ENCODE results near the gene IL22RA2.

The IL22RA2 gene

GRCh38 chr6:137197684-137198645 is 24.5 kb upstream of the IL22RA2 start:
- no peak for DNase-seq (ENCODE audit: low spot score)

DNA sequence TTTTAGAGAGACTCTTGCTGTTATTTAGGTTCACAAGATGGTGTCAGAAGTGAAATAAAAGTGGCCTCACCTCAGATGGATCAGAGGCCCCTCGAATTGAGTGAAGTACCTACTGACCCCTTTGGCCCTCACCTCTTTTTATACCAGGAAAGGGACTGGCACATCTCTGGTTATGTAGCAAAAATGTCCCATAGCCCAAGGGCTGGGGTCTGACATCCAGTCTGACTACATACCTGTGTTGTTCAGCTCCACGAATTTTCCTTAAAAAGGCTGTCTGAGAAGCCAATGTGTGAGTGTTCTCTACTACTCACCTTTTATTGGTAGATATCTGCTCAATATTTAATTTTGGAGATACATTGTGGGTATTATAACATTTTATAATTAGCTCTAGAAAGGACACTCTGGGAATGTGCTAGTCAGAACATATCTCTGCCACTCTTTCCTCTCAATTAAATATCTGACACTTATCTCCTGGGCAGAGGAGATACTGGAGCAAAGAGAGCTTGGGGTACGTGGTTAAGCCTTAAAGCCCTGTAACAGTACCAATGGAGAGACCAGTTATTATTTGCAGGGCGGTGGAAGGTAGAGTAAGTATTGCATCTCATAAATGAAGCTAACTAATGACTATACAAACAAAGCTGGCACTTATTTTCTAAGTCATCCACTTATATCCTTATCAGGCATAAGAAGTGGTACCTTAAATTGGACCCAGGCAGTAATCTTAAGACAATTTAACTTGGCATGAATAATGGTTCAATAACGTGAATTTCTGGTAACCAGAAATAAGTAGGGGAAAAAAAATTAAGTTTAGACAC is 20.0 kb upstream of the IL22RA2 start:
- no peak for DNase-seq (ENCODE audit: low spot score)

DNA sequence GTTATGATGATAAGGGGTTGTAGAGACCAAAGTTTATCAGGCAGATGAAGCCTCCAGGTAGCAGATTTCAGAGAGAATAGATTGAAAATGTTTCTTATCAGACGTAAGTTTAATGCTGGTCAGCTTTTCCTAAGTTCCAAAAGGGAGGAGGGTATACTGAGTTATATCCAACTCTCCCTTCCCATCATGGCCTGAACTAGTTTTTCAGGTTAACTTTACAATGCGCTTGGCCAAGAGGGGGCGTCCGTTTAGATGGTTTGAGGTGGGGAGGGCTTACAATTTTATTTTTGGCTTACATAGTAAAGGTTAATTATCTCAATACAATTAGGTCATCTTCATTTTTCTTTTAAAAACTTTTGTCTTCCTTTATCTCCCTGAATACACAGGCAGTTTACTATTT is 19.4 kb upstream of the IL22RA2 start:
- no peak for DNase-seq (ENCODE audit: low spot score)

GRCh38 chr6:137191670-137192069 is 18.2 kb upstream of the IL22RA2 start:
- DNase-seq (ENCODE audit: low spot score), result no peak

DNA sequence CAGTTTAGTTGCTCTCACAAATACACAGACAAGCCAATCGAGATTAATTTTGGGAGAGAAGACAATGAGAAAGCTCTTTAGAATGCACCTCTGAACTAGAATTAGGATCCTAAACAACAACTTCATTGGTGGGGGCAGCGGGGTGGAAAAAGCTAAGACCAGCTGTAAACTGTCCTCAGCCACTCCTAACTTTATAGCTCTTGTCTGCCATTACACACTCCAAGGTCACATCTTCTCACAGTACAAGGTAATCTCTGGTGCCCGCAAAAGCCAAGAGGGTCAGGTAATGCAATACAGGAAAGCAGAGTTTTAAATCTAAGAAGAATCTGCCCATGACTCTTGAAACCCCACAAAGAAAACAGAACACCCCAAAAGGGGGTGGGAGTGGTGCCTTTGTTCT is 17.8 kb upstream of the IL22RA2 start:
- no peak for DNase-seq (ENCODE audit: low spot score)

DNA sequence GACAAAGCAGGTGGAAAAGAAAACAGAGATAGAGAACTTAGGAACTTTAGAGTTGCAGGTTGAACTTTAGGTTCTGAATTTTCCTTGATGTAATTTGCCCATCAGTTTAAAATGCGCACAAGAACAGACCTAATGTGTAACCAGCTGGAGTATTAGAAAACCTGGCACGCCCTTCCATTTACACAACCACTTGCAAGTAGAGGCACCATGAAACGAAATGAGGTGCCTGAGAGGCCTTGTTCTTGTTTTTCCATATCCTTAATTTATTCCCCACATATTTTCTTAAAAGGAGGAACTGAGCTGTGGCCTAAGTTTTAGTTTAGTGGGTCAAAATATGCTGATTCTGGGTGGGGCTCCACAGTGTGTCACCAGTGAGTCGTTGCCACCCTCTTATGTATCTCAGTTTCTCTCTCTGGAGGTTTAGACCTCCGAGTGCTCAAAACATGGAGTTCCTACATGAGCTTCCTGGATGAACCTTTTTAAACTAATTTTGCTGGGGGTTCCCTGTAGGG is 17.2 kb upstream of the IL22RA2 start:
- no peak for DNase-seq (ENCODE audit: low spot score)

GRCh38 chr6:137188855-137189254 is 15.4 kb upstream of the IL22RA2 start:
- no peak for DNase-seq (ENCODE audit: low spot score)

- no peak for DNase-seq (ENCODE audit: low spot score)
Observed at GRCh38 chr6:137185290-137185689, 11.8 kb upstream of the IL22RA2 start.

DNA sequence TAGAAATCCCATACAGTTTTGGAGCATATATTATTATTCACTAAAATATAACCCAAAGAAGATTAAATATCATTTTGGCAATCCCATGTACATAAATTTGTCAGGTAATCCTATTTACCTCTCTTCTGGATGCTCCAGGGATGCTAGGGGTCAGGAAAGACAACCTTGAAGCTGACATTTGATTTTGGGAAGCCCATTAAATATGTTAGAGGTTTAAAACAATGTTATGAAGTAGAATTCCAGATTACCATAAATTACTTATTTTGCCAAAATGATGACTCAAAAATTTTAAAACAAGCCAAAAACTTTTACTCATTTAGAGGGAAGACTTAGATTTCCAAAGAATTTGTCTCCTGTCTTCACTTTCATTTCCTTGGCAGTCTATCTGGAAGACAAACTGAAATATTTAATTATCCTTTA is 9.2 kb upstream of the IL22RA2 start:
- DNase-seq (ENCODE audit: low spot score), result no peak

DNA sequence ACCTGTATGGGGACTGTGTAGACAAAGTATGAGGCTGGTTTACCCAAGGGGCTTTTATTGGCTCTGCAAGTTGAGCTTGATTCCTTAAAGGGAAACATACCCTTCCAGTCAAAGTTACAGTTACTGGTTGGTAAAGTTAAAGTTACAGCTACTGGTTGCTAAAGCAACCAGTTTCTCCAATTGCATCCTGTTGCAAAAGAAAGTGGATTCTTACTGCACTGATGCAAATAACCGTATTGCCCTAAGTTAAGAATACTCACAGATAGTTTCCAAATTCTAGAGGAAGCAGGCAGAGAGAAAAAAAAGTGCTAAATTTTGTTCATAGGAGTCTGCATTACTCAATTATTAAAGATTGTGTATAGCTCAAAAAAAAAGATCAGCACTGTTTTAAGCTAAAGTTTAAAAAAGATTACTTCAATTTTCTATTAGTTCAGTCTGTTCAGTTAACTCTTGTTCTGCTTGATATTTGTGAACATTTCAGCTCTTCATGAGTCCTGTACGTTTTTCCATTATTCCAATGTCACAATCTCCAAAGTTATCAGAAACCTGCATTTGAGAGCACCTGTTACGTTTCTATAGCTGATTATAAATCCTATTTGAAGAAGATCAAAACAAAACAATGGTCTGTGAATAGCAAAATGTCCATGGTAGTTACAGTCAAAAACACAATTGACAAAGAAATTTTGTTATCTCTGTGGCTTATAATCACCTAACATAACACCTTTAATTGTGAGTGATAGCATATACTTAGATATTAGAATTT is 8.6 kb upstream of the IL22RA2 start:
- DNase-seq (ENCODE audit: low spot score), result no peak

DNA sequence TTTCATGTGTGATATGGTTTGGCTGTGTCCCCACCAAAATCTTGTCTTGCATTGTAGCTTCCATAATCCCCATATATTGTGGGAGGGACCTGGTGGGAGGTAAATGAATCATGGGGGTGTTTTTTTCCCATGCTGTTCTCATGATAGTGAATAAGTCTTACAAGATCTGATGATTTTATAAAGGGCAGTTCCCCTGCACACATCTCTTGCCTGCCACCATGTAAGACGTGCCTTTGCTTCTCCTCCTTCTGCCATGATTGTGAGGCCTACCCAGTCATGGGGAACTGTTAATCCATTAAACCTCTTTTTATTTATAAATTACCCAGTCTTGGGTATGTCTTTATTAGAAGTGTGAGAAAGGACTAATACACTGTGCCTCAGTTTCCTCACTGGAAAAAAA is 4.2 kb upstream of the IL22RA2 start:
- DNase-seq (ENCODE audit: low spot score), result no peak

DNA sequence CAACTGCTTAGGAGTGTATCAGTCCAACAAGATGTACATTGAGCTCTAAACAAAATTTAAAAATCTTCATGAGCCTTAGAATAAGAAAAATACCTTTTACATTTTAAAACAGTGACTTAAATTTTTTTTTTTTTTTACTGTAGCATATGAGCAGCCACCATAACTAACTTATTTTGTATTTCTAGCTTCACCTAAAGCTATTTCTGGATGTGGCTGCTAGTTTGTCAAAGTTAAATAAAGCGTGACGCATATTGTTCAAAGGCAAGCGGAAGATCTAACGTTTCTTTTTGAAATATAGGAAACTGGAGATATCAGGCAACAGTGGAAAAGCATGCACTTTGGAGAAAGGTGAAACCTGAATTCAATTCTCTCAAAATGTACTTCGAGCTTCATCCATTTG is 3.3 kb upstream of the IL22RA2 start:
- no peak for DNase-seq (ENCODE audit: low spot score)

DNA sequence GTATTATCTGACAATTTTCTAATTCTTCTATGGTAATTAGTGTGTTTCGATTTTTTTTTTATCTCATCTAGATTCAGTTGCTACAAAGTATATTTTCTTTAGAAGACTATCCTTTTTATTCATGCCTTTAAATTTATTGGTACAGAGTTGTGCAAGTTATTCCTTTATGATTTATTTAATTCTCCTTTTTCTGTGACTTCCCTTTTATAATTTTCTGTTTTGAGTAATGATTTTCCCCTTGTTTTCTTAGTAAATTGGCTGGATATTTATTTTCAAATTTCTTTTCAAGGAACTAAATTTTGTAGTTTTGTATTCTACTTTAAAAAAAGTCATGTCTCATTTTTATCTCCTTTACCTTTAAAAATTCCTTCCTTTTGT is 2.4 kb upstream of the IL22RA2 start:
- no peak for DNase-seq (ENCODE audit: low spot score)

DNA sequence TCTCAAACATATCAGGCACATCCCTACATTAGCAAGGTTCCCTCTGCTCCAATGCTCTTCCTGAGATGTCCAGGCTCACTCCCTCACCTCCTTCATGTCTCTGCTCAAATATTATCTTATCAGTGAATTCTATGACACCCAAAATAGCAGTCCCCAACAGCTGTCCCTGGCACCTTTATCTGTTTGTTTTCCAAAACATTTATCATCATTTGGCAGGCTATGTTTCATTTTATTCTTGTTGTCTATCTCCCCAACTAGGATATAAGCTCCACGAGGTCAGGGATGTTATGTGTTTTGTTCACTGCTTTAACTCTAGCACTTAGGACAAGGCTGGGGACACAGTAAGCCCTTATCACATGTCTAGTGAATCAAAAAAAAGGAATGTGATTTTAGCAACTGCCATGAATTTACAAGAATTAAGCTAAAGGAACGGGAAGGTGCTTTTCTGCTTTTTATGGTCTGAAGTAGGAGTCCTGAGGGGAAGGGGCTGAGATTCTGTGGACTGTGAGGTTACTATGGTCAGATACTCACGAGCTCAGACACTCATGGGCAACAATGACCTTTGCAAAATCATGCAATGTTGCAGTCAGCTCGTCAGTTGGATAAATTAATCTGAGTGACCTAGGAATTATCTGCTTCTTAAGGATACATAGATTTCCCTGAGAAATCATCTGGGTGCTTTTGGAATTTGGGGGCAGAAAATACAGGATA is 1.9 kb upstream of the IL22RA2 start:
- DNase-seq (ENCODE audit: low spot score), result no peak

- no peak for DNase-seq (ENCODE audit: low spot score)
Observed at GRCh38 chr6:137172734-137173431, 561 bp downstream of the IL22RA2 start.

DNA sequence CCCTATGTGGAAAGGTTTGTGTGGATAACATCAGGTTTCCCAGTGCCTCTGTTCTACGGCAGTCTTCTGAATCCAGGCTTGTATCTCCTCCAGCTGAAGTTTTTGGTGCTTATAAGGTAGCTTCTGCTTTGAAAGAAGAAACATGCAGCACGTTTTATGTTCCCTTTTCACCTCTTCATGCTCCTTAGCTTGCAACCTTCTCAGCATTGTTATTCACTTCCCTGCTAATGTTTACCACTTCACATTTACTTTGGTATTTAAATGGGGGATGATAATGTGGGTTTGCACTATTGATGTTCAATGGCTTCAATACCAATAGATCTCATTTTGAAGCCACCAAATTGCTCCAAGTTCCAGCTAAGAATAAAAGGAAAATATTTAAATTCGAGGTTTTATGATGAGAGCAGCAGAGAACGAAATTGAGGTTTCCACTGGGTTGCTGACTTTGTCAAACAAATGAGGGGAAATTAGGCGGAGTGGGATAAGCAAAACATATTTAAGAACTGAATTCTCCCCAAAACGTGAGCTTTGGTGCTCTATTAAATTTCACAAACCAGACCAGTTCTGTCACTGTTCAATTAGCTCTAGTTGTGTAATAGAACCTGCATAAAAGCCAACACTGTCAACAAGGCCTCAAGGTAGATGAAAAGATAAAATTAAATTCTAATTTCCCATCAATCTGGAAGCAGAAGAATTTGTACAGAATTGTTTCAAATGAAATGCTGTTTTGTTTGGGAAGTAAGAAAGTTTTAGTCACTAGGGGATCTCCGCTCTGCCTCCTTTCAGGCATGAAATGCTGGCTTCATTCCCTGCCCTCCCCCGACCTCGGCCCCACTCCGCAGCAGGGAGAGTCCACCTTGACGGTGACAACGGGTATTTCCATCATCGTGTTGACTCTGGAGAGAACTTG is 1.4 kb downstream of the IL22RA2 start:
- DNase-seq (ENCODE audit: low spot score), result no peak

DNA sequence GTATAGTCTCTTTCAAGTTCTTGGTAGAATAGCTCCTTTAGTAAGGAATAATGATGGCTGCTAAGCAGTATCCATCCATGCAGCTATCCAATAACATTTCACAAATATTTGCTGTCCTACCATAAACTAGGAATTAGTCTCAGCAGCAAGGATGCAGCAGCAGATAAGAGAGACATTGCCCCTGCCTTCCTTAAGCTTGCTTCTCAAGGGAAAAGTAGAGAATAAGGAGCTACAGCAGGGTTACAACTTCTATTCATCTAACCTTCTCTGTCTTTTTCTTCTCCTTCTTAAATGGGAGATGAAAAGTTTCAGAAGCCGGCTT is 2.4 kb downstream of the IL22RA2 start:
- DNase-seq (ENCODE audit: low spot score), result no peak

- DNase-seq (ENCODE audit: low spot score), result no peak
Observed at GRCh38 chr6:137170266-137171052, 3.0 kb downstream of the IL22RA2 start.

- no peak for DNase-seq (ENCODE audit: low spot score)
Observed at GRCh38 chr6:137167702-137168377, 5.6 kb downstream of the IL22RA2 start.

Data from Ammon's horn (tissue), 1 donor.